ENCODE measurements around the gene TAF1A.

Gene TAF1A

DNA sequence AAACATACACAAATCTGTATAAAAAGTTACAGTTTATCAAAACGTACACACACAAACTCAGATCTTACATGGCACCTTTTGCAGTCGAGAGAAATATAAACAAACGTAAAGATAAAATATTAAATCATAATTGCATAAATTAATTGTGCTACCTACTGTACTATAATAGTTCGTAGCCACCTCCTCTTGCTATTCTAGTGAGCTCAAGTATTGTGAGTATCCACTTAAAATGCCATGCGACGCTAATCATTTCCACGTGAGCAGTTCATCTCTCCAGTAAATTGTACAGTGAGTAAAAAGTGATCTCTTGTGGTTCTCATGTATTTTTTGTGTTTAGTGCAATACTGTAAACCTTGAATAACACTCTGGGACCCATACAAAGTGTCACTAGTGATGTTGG is 34.5 kb upstream of the TAF1A start:
- TF ChIP-seq, protein P1, sequence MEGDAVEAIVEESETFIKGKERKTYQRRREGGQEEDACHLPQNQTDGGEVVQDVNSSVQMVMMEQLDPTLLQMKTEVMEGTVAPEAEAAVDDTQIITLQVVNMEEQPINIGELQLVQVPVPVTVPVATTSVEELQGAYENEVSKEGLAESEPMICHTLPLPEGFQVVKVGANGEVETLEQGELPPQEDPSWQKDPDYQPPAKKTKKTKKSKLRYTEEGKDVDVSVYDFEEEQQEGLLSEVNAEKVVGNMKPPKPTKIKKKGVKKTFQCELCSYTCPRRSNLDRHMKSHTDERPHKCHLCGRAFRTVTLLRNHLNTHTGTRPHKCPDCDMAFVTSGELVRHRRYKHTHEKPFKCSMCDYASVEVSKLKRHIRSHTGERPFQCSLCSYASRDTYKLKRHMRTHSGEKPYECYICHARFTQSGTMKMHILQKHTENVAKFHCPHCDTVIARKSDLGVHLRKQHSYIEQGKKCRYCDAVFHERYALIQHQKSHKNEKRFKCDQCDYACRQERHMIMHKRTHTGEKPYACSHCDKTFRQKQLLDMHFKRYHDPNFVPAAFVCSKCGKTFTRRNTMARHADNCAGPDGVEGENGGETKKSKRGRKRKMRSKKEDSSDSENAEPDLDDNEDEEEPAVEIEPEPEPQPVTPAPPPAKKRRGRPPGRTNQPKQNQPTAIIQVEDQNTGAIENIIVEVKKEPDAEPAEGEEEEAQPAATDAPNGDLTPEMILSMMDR (conservative IDR thresholded peaks at IDR 0.05; ENCODE audit: low read depth, low read length), result no peak
- H3K4me3 ChIP-seq (ENCODE audit: low read depth, low read length), result no peak overlapping the region
- DNase-seq (ENCODE audit: low read depth), result no peak

DNA sequence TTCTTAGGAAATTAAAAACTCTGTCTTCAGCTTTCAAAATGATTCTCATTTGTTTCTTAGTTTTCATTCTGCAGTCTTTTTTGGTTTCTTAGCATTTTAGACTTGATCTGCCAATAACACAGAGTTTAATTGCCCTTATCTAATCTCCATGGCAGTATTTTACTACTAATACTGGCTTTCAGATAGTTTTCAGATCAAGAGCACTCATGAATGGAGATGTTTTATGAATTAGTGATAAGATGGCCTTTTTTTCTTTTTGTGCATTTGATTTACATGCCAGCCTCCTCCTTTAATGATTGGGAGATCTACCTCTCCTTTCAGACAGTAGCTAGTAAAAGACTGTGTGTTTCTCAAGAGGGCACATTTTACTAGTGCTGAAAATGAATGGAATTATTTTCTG is 33.7 kb upstream of the TAF1A start:
- no peak for DNase-seq (ENCODE audit: low read depth)
- H3K4me3 ChIP-seq (ENCODE audit: low read depth, low read length), result no peak overlapping the region
- TF ChIP-seq, protein P1 (conservative IDR thresholded peaks at IDR 0.05; ENCODE audit: low read depth, low read length), result no peak

DNA sequence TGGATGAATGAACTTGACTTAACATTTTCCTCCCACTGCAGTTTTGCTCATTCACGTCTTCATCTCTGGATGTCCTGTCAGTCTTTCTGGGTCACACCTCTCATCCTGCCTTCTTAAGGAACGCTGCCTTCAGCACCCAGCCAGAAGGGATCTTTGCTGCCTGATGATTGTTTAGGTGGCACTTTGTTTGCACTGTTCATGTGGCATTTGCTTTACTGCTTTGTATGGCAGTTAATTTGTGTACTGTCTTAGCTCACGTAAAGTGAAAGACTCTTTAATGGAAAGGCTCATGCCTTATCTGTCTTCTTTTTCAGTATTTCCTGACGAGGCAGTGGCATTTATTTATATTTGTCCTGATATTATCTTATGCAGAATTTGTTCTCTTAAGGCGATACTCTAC is 33.0 kb upstream of the TAF1A start:
- DNase-seq (ENCODE audit: low read depth), result no peak
- TF ChIP-seq, protein P1 (conservative IDR thresholded peaks at IDR 0.05; ENCODE audit: low read depth, low read length), result no peak
- H3K4me3 ChIP-seq (ENCODE audit: low read depth, low read length), result no peak overlapping the region

DNA sequence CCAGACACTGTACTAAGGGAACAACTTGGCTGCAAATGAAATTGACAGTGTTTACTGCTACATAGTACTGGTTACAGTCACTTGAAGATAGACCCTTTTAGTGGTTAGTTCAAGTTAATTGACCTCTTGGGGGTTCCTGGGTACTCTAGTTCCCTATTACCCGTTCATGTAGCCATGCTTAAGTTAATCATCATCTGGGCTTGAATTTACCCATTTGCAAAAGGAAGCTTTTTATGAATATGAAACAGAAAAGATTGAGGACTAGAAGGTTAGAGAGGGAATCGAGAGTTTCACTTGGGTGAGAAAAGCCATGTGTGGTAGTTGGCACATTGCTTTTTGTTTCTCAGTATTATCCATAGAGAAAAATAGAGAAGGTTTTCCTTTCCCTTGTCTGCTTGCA is 30.8 kb upstream of the TAF1A start:
- TF ChIP-seq, protein P1 (conservative IDR thresholded peaks at IDR 0.05; ENCODE audit: low read depth, low read length), result no peak
- no peak overlapping the region for H3K4me3 ChIP-seq (ENCODE audit: low read depth, low read length)
- no peak for DNase-seq (ENCODE audit: low read depth)

DNA sequence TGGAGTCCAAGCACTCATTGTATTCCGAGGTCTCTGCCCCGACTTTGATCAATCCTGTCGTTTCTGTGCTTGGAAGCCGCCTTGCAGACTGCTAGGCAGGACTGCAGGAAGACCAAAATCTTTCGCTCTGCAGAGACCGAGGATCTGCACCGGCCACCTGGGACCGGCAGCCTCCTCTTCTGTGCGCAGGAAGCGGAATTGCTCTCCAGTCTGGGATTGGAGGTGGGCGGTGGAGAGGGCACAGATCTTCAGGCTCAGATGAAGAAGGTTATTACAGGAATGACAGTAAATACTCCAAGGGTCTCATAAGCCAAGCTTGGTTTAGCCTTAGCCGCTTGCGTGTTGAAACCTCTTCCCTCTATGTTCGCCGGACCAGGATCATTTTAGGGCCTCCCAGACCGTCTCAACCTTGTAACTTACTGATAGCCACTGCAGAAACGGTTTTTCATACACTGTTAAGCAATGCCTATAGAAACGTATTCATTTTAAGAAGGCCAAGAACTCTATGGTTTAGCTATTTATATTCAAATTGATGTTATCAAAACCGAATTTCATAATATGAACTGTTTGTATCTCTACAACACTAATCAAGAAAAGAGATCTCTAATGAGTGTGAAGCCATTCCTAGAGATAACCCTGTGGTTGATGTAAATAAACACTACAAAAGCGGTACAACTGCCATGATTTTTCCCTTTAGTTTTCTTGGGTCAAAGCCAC is 29.3 kb upstream of the TAF1A start:
- H3K4me3 ChIP-seq (ENCODE audit: low read depth, low read length), result peak overlapping the region; percentile 84
- TF ChIP-seq, protein P1 (conservative IDR thresholded peaks at IDR 0.05; ENCODE audit: low read depth, low read length), result no peak
- DNase-seq (ENCODE audit: low read depth), result peak; percentile 52

DNA sequence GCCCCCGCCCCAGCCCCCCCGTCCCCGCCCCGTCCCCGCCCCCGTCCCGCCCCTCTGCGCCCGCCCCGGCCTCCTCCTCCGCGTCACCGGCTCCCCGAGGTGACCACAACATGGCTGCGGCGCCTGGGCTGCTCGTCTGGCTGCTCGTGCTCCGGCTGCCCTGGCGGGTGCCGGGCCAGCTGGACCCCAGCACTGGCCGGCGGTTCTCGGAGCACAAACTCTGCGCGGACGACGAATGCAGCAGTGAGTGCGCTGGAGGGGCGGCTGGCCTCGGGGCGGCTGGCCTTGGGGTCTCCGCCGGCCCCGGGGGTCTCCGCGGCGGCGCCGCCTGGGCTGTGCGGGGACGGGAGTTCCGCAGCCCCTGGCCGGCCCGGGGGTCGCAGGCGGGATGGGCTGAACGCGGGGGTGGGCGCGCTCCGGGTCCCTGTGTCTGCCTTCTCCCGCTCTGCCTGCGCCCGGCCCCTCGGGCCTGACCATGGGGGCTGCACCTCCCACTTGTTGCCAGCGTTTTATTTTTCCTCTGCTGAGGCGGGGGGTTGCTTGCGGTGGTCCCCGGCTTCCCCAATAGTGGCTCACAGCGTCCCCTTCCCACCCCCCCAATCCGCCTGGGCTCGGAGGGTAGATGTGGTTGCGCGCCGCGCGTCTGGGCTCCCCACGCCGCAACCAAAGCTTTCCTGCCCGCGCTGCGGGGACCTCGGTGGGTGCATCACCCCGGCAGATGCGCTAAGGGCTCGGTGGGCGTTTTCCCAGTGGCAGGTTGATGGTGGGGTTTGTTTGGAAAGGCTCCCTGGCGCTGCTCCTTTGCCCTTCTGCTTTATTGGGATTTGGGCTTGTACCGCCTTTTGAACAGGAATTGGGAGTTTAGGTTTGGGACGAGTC is 28.5 kb upstream of the TAF1A start, which contains the start of gene MIA3:
Gene MIA3 (plus strand): TSS at position 97 of the 879 bp plus-strand sequence. CDS start 14 bp downstream, at position 111.
- H3K4me3 ChIP-seq (ENCODE audit: low read depth, low read length), result peak within 1 kb of the TSS; percentile 84
- DNase-seq (ENCODE audit: low read depth), result peak; percentile 16
- TF ChIP-seq, protein P1 (conservative IDR thresholded peaks at IDR 0.05; ENCODE audit: low read depth, low read length), result no peak

All from choroid plexus epithelial cell (primary cell).